Measurements from ENCODE around the gene CFAP100.

CFAP100 gene

GRCh38 chr3:126448136-126448892 is 53.6 kb downstream of the CFAP100 start:
- no peak for TF ChIP-seq CTCF (IDR thresholded peaks at IDR 0.05; ENCODE audit: low read depth, low read length, missing control alignments)
- no peak for DNase-seq (ENCODE audit: low read depth)
- H3K4me3 ChIP-seq (ENCODE audit: low read depth, low read length), result no peak overlapping the region

- no peak for DNase-seq (ENCODE audit: low read depth)
- no peak for TF ChIP-seq CTCF (IDR thresholded peaks at IDR 0.05; ENCODE audit: low read depth, low read length, missing control alignments)
- no peak overlapping the region for H3K4me3 ChIP-seq (ENCODE audit: low read depth, low read length)
Measured at GRCh38 chr3:126448893-126449180, 54.1 kb downstream of the CFAP100 start.

- no peak for TF ChIP-seq CTCF (IDR thresholded peaks at IDR 0.05; ENCODE audit: low read depth, low read length, missing control alignments)
- DNase-seq (ENCODE audit: low read depth), result no peak
- H3K4me3 ChIP-seq (ENCODE audit: low read depth, low read length), result no peak overlapping the region
Measured at GRCh38 chr3:126449621-126450051, 54.9 kb downstream of the CFAP100 start.

GRCh38 chr3:126450219-126450618 is 55.5 kb downstream of the CFAP100 start:
- no peak for TF ChIP-seq CTCF (IDR thresholded peaks at IDR 0.05; ENCODE audit: low read depth, low read length, missing control alignments)
- DNase-seq (ENCODE audit: low read depth), result no peak
- no peak overlapping the region for H3K4me3 ChIP-seq (ENCODE audit: low read depth, low read length)

GRCh38 chr3:126450744-126451143 is 56.0 kb downstream of the CFAP100 start:
- DNase-seq (ENCODE audit: low read depth), result no peak
- TF ChIP-seq CTCF (IDR thresholded peaks at IDR 0.05; ENCODE audit: low read depth, low read length, missing control alignments), result no peak

GRCh38 chr3:126451511-126451910 is 56.8 kb downstream of the CFAP100 start:
- DNase-seq (ENCODE audit: low read depth), result no peak
- TF ChIP-seq CTCF (IDR thresholded peaks at IDR 0.05; ENCODE audit: low read depth, low read length, missing control alignments), result no peak
- no peak overlapping the region for H3K4me3 ChIP-seq (ENCODE audit: low read depth, low read length)

More at GRCh38 chr3:126450744-126451143, 56.0 kb downstream of the CFAP100 start:
- H3K4me3 ChIP-seq (ENCODE audit: low read depth, low read length), result no peak overlapping the region

- no peak for TF ChIP-seq CTCF (IDR thresholded peaks at IDR 0.05; ENCODE audit: low read depth, low read length, missing control alignments)
- no peak for DNase-seq (ENCODE audit: low read depth)
- no peak overlapping the region for H3K4me3 ChIP-seq (ENCODE audit: low read depth, low read length)
Measured at GRCh38 chr3:126452213-126452612, 57.5 kb downstream of the CFAP100 start.

Measured in GM12864 (cell line).